ENCODE measurements around the gene TMEM131. TPM values are rescaled to one million over a fixed set of nuclear protein-coding genes. Genes with fewer than 3 reads are reported as not detected.

TMEM131 gene
- total RNA-seq, 1 donor from 2014 or later, result 28.9 TPM

DNA sequence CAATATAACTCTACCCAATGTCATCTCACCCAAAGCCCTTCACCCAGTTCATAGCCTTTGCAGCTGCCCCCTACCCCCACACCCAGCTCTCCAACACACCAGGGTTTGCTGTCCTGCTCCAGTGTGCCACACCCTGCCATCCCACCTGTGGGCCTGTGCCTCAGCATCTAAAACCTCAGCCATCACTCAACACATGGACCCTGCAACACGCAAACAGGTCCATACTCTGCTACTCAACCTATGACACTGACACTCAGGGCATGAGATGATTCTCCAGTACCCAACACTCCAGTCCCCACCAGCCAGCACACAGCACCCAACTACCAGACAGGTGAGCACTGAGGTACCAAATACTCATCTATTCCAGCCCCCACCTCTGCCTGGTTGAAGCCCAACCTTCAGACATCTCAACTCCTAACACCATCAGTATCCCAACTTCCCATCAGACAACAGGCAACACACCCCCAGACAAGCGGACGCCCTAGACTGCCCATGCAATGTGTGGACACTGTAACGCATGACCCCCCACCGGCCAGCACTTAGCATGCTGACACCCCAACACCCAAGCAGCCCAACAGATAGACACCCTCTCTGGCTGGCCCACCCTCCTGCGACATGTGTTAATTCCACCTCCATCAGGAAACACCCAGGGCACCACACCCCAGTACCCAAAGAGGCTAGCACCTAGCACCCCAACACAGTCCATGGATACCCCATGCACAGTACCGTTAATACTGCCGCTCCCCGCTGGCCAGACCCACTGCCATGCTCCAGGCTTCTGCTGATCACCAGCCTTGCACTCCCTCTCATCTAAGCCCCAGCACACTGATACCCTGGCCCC is 257.3 kb downstream of the TMEM131 start:
- no peaks in the 10 kb centered on the region for H3K9me3 ChIP-seq (replicated peaks)
- no peaks in the 10 kb centered on the region for H3K27me3 ChIP-seq (ENCODE audit: low read depth)
- peaks cover 16% of the 10 kb centered on the region for H3K4me1 ChIP-seq
- DNase-seq, result peak; percentile 7
- no peak overlapping the region for H3K4me3 ChIP-seq
- H3K36me3 ChIP-seq, result no peaks in the 10 kb centered on the region
- no peak for TF ChIP-seq CTCF (IDR thresholded peaks at IDR 0.05; ENCODE audit: borderline replicate concordance)
- intact Hi-C loops (cut with micrococcal nuclease), result no loop called here
- H3K27ac ChIP-seq (replicated peaks), result no peak overlapping the region

DNA sequence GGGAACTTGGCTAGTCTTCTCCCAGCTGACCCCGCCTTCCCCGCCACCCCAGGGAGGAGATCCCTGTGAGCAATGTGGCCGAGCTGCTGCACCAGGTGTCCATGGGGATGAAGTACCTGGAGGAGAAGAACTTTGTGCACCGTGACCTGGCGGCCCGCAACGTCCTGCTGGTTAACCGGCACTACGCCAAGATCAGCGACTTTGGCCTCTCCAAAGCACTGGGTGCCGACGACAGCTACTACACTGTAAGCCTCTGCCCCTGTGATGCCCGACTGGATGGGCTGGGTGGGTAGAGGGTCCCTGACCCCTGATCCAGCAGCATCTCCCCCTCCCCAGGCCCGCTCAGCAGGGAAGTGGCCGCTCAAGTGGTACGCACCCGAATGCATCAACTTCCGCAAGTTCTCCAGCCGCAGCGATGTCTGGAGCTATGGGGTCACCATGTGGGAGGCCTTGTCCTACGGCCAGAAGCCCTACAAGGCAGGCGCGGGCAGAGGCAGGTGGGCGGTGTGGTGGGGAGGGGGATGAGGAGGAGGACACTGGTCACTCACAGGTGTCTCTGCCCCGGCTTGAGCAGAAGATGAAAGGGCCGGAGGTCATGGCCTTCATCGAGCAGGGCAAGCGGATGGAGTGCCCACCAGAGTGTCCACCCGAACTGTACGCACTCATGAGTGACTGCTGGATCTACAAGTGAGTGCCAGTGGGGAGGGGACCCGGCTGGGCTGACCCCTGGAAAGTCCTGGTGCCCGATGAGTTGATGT is 258.1 kb downstream of the TMEM131 start:
- Histone ChIP-seq H3K9me3 (replicated peaks) (no peaks in the 10 kb centered on the region), H3K27ac (replicated peaks) (no peak overlapping the region), H3K36me3 (no peaks in the 10 kb centered on the region), H3K27me3 (ENCODE audit: low read depth) (no peaks in the 10 kb centered on the region), H3K4me3 (no peak overlapping the region), H3K4me1 (peaks cover 11% of the 10 kb centered on the region)
- TF ChIP-seq CTCF (IDR thresholded peaks at IDR 0.05; ENCODE audit: borderline replicate concordance), result no peak
- peak; percentile 10 for DNase-seq
- intact Hi-C loops (cut with micrococcal nuclease), result no loop called here

DNA sequence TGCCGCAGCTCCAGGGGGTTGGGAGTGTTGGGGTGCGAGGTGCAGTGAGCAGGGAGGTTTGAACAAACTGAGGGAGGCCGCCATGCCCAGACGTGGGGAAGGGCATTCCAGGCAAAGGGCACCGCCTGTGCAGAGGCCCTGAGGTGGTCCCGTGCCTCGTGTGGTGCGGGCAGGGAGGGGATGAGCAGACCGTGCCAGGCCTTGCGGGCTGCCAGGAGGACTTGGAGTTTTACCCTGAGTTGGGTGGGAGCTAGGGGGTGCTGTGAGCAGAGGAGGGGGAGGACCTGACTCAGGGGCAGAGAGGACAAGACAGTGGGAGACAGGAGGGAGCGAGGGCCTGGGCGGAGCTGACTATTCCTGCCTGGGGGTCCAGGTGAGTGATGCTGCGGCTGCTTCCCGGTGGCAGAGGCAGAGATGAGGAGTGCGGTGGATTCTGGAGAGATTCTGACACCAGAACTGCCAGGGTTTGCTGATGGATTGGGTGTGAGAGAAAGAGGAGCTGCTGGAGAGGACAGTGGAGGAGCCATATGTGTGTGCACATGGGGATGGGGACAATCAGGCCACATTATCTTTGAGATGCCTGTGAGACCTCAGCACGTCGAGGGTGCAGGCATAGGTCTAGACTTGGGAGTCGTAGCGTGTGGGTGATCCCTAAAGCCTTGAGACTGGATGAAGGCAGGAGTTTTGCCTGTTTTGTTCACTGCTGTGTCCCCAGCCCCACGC is 259.0 kb downstream of the TMEM131 start:
- no peak for DNase-seq
- intact Hi-C loops (cut with micrococcal nuclease), result no loop called here
- H3K4me1 ChIP-seq, result peaks cover 3% of the 10 kb centered on the region
- no peaks in the 10 kb centered on the region for H3K9me3 ChIP-seq (replicated peaks)
- no peaks in the 10 kb centered on the region for H3K27me3 ChIP-seq (ENCODE audit: low read depth)
- H3K4me3 ChIP-seq, result no peak overlapping the region
- no peak overlapping the region for H3K27ac ChIP-seq (replicated peaks)
- no peak for TF ChIP-seq CTCF (IDR thresholded peaks at IDR 0.05; ENCODE audit: borderline replicate concordance)
- H3K36me3 ChIP-seq, result no peaks in the 10 kb centered on the region

DNA sequence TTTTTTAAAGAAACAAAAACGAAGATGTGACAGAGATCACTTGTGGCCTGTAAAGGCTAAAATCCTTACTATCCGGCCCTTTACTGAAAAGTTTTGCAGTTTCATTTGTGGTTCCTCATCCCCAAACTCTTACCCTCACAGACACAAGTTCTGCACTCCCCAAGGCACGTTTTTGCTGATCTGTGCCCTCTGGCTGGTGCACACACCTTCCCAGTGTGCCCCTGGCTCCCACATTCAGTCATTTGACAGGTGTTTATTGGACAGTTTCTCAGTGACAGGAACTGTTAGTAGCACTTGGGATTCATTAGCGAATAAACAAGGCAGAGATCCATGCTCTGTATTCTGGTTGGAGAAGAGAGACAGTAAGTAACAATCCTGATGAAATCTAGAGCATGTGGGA is 259.6 kb downstream of the TMEM131 start:
- intact Hi-C loops (cut with micrococcal nuclease), result no loop called here
- Histone ChIP-seq H3K4me3 (no peak overlapping the region), H3K36me3 (no peaks in the 10 kb centered on the region), H3K4me1 (no peaks in the 10 kb centered on the region), H3K27ac (replicated peaks) (no peak overlapping the region), H3K9me3 (replicated peaks) (no peaks in the 10 kb centered on the region), H3K27me3 (ENCODE audit: low read depth) (no peaks in the 10 kb centered on the region)
- DNase-seq, result no peak
- no peak for TF ChIP-seq CTCF (IDR thresholded peaks at IDR 0.05; ENCODE audit: borderline replicate concordance)

GRCh38 chr2:97735161-97735561 is 260.6 kb downstream of the TMEM131 start:
- Histone ChIP-seq H3K27ac (replicated peaks) (no peak overlapping the region), H3K9me3 (replicated peaks) (peaks cover 8% of the 10 kb centered on the region), H3K4me3 (no peak overlapping the region), H3K4me1 (no peaks in the 10 kb centered on the region), H3K27me3 (ENCODE audit: low read depth) (no peaks in the 10 kb centered on the region), H3K36me3 (no peaks in the 10 kb centered on the region)
- peak; percentile 7 for DNase-seq
- intact Hi-C loops (cut with micrococcal nuclease), result no loop called here
- no peak for TF ChIP-seq CTCF (IDR thresholded peaks at IDR 0.05; ENCODE audit: borderline replicate concordance)

Data from left ventricle myocardium inferior (tissue), 1 donor.